SK-N-MC (cell line): ENCODE results near the gene SYTL3.

Experiments
- DNase-seq: peaks from one replicate; pipeline ENCODE4 v3.0.0-alpha.2; 2011; ENCODE audit warnings: low read depth, low spot score
- H3K27ac ChIP-seq: fragments of 200-600 bp; sonication (generic); 2 replicates; pipeline ENCODE4 v1.5.1; 2016; ENCODE audit warnings: mixed run types
- H3K36me3 ChIP-seq: fragments of 200-600 bp; sonication (generic); 2 replicates; pipeline ENCODE4 v1.6.1; 2017; ENCODE audit warnings: antibody characterized with exemption, low read length, mixed read lengths; ENCODE audit not compliant: insufficient read depth
- H3K4me3 ChIP-seq: fragments of 200-600 bp; sonication (generic); 2 replicates; pipeline ENCODE4 v1.5.1; 2016
- H3K9ac ChIP-seq: fragments of 200-600 bp; sonication (generic); 2 replicates; pipeline ENCODE4 v1.8.0; 2017; ENCODE audit warnings: mixed run types, mixed read lengths; ENCODE audit not compliant: insufficient read length
- H3K9me3 ChIP-seq: fragments of 200-600 bp; sonication (generic); 2 replicates; pipeline ENCODE4 v1.6.1; 2017; ENCODE audit warnings: low read depth, mild to moderate bottlenecking, antibody characterized with exemption, low read length, moderate library complexity, mixed read lengths
- EZH2 ChIP-seq: fragments of 200-600 bp; sonication (generic); IDR thresholded peaks from one replicate; pipeline ENCODE4 v1.6.1; 2017; ENCODE audit warnings: antibody characterized with exemption
- FOXP2 ChIP-seq: optimal IDR thresholded peaks from 2 replicates; pipeline ENCODE3; 2011; ENCODE audit warnings: mild to moderate bottlenecking, moderate library complexity; ENCODE audit not compliant: insufficient read depth; ENCODE audit errors: extremely low read length, control extremely low read depth
- POLR2AphosphoS5 ChIP-seq: IDR thresholded peaks from 2 replicates; pipeline ENCODE4 v1.6.1; 2012; ENCODE audit warnings: mild to moderate bottlenecking, low read depth, low read length, borderline replicate concordance

The SYTL3 gene

GRCh38 chr6:158797331-158798310, 147.8 kb downstream of the SYTL3 start:
- Histone ChIP-seq H3K4me3 (peak overlapping the region; percentile 56), H3K9me3 (no peaks in the 10 kb centered on the region), H3K36me3 (0 out of 2 replicates have a peak, but pooled peaks cover 5% of the 10 kb centered on the region), H3K27ac (peak overlapping the region; percentile 79), H3K9ac (no peak overlapping the region)
- TF ChIP-seq EZH2 = no peak
- TF ChIP-seq POLR2AphosphoS5 = no peak; the same call in 1 of the 2 replicates
- no peak for TF ChIP-seq FOXP2
- no peak for DNase-seq

- TF ChIP-seq FOXP2 (no peak), EZH2 (no peak), POLR2AphosphoS5 (no peak)
- peak overlapping the region; percentile 79 for H3K27ac ChIP-seq
- 0 out of 2 replicates have a peak, but pooled peaks cover 5% of the 10 kb centered on the region for H3K36me3 ChIP-seq
- no peaks in the 10 kb centered on the region for H3K9me3 ChIP-seq
- no peak for DNase-seq
- peak overlapping the region; percentile 56 for H3K4me3 ChIP-seq
- no peak overlapping the region for H3K9ac ChIP-seq
Measured at GRCh38 chr6:158798311-158798710, 148.5 kb downstream of the SYTL3 start.

DNA sequence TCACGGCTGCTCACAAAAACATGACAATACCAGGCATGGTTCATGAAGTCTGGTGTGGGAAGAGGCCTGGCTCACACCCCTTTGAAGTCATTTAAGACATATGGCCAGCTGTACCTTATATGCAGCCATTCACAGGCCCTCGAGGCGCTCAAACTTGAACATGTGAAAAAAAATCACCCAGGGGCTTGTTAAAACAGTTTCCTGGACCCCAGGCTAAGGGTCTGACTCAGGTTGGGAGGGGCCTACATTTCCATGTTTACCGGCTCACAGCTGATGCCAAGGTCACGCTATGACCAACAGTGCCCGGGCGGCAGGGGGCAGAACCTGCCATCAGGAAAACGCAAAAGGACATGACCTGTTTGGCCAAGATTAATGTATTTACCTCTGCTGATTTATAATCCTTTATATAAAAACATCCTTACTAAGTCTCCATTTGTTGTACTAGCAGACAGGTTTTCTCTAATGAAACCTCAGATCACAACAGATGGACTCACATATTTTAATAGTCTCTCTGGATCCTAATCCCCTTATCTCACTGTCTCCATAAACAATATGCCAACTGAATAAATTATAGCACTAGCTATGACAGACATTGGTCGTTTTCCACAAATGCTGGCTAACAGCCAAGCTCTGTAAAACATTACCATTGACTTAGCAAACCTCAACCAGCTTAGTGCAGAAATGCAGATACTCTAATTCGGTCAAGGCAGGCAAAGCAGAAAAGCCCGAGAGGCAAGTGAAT, 149.4 kb downstream of the SYTL3 start:
- Histone ChIP-seq H3K9ac (no peak overlapping the region), H3K27ac (peak overlapping the region; percentile 74), H3K9me3 (no peaks in the 10 kb centered on the region), H3K4me3 (peak overlapping the region; percentile 58), H3K36me3 (0 out of 2 replicates have a peak, but pooled peaks cover 5% of the 10 kb centered on the region)
- no peak for TF ChIP-seq EZH2
- peak; percentile 48; the same call in 1 of the 2 replicates for TF ChIP-seq POLR2AphosphoS5
- peak; percentile 48 for TF ChIP-seq FOXP2
- peak; percentile 93 for DNase-seq

DNA sequence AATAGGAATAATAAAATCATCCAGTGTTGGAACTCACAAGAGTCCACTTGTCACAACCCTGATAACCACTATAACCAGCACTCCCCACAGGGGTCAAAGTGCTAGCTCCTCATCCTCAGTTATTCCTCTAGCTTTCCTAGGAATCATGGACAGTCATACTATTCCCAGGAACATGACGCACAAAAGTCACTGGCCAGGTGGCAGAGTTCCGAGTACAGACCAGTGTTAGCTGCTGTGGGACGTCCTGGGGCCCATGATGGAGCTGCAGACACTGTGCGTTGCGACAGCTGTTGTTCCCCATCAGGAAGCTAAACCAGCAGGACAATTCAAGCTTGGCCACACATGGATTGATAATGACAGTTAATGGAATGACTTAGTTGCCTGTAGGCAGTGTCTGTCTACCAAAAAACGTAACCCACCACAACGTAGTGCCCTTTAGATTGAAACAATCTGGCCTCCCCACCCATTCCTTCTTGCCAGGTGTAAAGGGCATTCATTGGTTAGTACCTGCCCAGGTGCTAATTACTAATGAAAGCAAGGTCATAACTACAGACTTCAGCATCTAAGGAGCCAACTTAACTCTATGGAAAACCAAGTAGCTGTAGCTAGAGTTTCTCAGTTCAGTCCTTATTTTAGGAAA, 151.9 kb downstream of the SYTL3 start:
- Histone ChIP-seq H3K4me3 (no peak overlapping the region), H3K9ac (no peak overlapping the region), H3K9me3 (no peaks in the 10 kb centered on the region), H3K27ac (no peak overlapping the region), H3K36me3 (0 out of 2 replicates have a peak, but pooled peaks cover 5% of the 10 kb centered on the region)
- no peak for DNase-seq
- TF ChIP-seq FOXP2 (no peak), EZH2 (no peak), POLR2AphosphoS5 (no peak)

GRCh38 chr6:158803733-158804143, 153.9 kb downstream of the SYTL3 start:
- 0 out of 2 replicates have a peak overlapping the region, but pooled peaks have one; percentile 6 for H3K4me3 ChIP-seq
- no peaks in the 10 kb centered on the region for H3K9me3 ChIP-seq
- TF ChIP-seq FOXP2 = no peak
- no peak for TF ChIP-seq EZH2
- no peak for TF ChIP-seq POLR2AphosphoS5
- DNase-seq = no peak
- no peak overlapping the region for H3K27ac ChIP-seq
- H3K9ac ChIP-seq = no peak overlapping the region
- H3K36me3 ChIP-seq = peaks cover 10% of the 10 kb centered on the region; the same call in 1 of the 2 replicates

- peaks cover 13% of the 10 kb centered on the region; the same call in 1 of the 2 replicates for H3K36me3 ChIP-seq
- TF ChIP-seq EZH2 = no peak
- no peak for TF ChIP-seq FOXP2
- no peak for DNase-seq
- H3K4me3 ChIP-seq = no peak overlapping the region
- no peak overlapping the region for H3K9ac ChIP-seq
- no peaks in the 10 kb centered on the region for H3K9me3 ChIP-seq
- no peak overlapping the region for H3K27ac ChIP-seq
Measured at GRCh38 chr6:158804207-158804606, 154.4 kb downstream of the SYTL3 start.

GRCh38 chr6:158805698-158806377, 156.0 kb downstream of the SYTL3 start:
- no peak for DNase-seq

More at GRCh38 chr6:158805698-158806377, 156.0 kb downstream of the SYTL3 start:
- no peak overlapping the region for H3K9ac ChIP-seq
- no peak for TF ChIP-seq FOXP2
- TF ChIP-seq EZH2 = no peak
- TF ChIP-seq POLR2AphosphoS5 = no peak
- H3K27ac ChIP-seq = no peak overlapping the region
- H3K4me3 ChIP-seq = no peak overlapping the region
- peaks cover 22% of the 10 kb centered on the region; the same call in 1 of the 2 replicates for H3K36me3 ChIP-seq
- no peaks in the 10 kb centered on the region for H3K9me3 ChIP-seq
